EL (cell line): ENCODE data around the gene SHQ1.
"Not testable (repeated sequence)": the region's sequence is repeated elsewhere in the genome, so short reads cannot be mapped to it uniquely, and the experiment has no call there.

ENCODE experiments used
- DNase-seq: peaks from one replicate; pipeline ENCODE4 v3.0.0-alpha.2; 2016

Gene SHQ1

DNA sequence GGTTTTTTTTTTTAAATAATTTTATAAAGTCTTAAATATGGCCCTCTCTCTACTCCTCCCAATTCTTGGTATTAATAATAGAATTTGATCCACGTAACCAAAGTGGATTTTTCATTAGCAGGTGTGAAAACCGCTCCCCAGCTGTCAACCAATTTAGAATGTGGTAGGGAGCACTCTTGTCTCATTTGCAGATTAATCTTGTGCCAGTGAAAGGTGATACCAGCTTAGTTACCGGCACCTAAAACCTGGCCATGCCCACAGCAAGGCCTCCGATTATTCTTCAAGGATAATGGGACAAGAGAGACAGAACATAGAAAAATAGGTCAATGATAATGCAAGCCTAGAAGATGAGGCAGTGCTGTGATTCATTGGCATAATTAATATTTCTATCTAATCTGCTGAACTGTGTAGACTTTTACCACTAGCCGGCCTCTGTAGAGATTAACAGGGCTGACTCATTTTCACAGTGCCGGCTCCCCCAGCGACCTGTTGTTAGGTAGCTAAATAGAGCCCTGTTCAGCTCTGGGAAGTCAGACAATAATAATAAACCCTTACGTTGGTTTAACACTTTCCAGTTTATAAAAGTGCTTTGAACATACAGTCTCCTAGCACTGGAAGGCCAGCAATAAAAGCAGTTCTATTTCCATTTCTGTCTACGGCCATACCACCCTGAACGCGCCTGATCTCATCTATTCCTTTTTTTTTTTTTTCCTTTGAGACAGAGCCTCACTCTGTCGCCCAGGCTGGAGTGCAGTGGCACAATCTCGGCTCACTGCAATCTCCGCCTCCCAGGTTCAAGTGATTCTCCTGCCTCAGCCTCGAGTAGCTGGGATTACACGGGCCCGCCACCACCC lies 102.9 kb downstream of the SHQ1 start:
- DNase-seq = no peak

DNA sequence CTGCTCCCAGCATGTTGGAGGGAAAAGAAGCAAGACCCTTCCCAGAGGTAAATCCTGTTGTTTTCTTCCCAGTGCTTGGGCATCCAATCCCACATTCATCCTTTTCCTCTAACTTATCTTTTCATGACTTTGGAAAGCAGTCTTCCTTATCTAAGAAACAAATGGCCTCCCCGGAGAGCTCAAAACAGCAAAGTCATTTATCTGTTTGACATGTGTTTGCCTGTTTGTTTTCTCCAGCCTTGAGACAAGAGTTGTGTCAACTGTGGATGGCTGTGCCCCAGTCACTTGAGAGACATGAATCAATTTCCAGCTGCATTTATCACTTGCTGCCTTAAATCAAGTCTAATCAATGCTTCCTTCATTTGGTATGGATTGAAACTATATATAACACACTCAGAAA lies 103.9 kb downstream of the SHQ1 start:
- DNase-seq = no peak

- DNase-seq = peak; percentile 37
These were observed 108.4 kb downstream of the SHQ1 start for GRCh38 chr3:72739531-72740466.

GRCh38 chr3:72738752-72739530 lies 109.3 kb downstream of the SHQ1 start:
- DNase-seq = peak; percentile 30

DNA sequence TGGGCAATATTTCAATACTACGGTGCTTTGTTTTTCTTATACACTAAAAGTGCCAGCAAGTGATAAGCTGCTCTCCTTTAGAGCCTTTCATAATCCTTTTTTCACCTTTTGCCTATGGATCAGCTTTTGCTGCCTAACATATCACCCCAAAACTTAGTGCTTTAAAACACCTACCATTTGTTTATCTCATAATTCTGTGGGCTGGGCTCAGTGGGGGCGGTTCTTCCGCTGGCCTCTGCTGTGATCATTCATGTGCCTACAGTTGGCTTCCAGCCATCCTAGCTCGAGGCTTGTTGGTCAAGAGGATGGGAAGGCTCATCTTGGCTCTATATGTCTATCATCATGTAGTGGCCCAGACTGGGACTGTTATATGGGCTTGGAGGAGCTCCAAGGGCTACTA lies 113.2 kb downstream of the SHQ1 start:
- not testable (repeated sequence) for DNase-seq

GRCh38 chr3:72733676-72734075 lies 114.6 kb downstream of the SHQ1 start:
- no peak for DNase-seq

DNA sequence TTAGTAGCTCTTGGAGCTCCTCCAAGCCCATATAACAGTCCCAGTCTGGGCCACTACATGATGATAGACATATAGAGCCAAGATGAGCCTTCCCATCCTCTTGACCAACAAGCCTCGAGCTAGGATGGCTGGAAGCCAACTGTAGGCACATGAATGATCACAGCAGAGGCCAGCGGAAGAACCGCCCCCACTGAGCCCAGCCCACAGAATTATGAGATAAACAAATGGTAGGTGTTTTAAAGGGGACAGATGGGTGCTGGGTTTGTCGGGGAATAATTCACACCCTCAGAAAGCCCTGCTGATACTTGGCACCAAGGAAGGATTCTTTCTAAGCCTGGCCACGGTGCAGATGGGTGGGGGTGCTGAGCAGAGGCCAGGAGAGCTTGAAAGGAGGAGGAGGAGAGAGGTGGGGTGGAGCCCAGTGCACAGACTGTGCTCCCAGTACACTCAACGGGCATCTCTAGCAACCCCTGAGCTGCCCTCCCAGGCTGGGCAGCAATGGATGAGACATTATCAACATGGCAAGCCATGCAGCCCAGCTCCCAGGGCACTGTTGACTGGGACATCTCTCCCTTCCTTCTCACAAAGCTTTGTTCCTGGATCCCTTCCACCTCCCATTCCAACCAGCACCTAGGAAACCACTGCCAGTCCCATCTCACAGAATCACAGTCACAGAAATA lies 115.4 kb downstream of the SHQ1 start:
- not testable (repeated sequence) for DNase-seq

DNA sequence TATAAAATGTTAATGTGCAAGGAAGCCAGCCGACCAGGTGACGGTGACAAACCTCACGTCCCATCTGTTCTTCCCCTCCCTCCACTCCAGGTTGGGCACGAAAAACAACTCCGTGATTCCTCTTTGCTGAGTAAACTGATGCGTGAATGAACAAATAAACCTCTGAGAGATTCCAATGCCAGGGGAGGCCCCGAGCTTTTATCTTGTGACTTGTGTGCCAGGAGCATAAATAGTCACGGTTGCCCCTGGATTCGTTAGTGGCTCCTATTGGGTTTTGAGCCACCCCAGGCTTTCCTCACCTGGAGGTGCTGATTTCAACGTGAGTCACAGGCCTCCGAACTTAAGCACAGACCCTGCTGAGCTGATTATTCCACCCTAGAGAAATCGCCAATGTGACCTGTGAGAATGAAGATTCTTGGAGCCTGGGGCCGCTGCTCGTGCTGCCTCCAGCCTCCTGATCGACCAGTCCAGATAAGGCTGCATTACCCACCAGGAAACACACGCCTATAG lies 119.2 kb downstream of the SHQ1 start:
- no peak for DNase-seq

DNA sequence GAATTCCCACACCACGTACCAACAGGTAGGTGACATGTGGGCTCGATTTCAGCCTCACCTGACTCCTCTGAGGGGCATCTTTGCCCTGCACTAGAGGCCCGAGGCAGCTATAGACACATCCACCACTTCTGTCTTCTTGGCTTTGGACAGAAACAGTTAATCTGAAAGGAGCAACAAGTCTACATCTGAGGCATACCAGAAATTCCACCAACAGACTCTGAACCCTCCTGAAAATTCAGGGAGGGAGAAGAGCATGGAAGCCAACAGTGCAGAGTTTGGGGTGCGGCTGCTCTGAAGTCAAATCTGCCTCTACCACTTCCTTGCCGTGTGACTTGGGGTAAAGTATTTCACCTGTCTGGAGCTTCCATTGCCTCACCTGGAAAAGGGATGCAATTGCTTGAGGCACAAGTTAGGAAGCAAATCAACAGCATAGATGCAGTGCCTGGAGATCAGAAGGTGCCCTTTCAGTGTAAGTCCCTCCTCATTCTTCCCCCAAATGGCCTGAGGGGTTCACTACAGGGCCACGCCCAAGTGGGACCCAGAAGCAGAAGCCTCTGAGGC lies 119.8 kb downstream of the SHQ1 start:
- no peak for DNase-seq

DNA sequence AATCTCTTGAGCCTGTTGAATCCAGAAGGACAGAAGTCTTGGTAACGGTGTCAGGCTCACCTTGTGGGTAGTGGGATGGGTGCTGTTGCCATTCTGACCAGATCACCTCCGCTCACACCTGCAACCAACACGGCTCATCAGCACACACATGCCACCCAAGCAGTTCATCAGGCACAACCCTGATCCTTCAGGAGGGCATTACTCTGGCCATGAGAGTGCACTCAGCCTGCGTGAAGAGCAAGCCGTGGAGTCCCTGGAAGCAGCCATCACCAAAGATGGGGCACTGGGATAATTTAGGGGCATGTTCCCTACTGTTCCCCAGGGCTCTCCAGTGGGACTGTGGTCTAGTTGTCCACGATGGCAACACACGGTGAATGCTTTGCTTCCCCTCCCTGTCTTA lies 120.5 kb downstream of the SHQ1 start:
- no peak for DNase-seq

- DNase-seq = no peak
These were observed 121.1 kb downstream of the SHQ1 start for GRCh38 chr3:72727172-72727571.

DNA sequence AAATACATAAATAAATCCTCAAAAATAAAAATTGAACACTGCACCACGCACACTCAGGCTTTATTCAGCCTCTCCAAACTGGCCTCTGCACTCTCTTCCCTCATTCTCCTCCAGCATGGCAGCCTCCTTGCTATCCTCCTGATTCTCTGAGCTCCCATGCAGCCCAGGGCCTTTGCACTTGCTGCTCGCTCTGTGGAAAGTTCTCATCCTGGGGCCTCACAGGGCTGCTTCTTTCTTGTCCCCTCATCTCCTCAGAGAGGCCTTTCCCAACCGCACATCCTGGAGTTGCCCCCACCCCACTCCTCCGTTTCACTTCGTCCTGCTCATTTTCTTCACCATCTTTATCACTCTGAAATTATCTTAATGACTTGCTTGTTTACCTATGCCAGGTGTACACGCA lies 123.0 kb downstream of the SHQ1 start:
- DNase-seq = no peak

DNA sequence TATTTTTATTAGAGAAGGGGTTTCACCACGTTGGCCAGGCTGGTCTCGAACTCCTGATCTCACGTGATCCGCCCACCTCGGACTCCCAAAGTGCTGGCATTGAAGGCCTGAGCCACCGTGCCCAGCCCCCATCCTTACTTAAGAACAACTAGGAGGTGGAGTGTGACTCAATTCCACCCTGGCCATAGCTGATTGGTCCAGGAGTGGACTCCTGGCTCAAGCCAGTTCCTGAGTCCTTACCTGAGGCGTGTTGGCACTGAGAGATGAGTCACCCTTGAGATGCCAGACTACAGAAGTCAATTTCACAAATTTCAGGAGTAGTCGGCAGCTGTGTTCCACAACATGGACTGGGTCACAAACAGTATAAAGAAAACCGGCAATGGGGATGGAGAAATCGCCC lies 124.2 kb downstream of the SHQ1 start:
- no peak for DNase-seq

- DNase-seq = peak; percentile 70
These were observed 125.1 kb downstream of the SHQ1 start for GRCh38 chr3:72722930-72723726.

- DNase-seq = no peak
These were observed 126.4 kb downstream of the SHQ1 start for GRCh38 chr3:72721683-72722381.

- DNase-seq = no peak
These were observed 127.7 kb downstream of the SHQ1 start for GRCh38 chr3:72720566-72720965.

GRCh38 chr3:72719137-72719536 lies 129.1 kb downstream of the SHQ1 start:
- DNase-seq = no peak

DNA sequence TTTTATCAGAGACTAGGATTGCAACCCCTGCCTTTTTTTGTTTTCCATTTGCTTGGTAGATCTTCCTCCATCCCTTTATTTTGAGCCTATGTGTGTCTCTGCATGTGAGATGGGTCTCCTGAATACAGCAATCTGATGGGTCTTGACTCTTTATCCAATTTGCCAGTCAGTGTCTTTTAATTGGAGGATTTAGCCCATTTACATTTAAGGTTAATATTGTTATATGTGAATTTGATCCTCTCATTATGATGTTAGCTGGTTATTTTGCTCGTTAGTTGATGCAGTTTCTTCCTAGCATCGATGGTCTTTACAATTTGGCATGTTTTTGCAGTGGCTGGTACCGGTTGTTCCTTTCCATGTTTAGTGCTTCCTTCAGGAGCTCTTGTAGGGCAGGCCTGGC lies 134.1 kb downstream of the SHQ1 start:
- DNase-seq = not testable (repeated sequence)

DNA sequence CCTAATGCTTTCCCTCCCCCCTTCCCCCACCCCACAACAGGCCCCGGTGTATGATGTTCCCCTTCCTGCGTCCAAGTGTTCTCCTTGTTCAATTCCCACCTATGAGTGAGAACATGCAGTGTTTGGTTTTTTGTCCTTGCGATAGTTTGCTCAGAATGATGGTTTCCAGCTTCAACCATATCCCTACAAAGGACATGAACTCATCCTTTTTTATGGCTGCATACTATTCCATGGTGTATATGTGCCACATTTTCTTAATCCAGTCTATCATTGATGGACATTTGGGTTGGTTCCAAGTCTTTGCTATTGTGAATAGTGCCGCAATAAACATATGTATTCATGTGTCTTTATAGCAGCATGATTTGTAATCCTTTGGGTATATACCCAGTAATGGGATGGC lies 137.8 kb downstream of the SHQ1 start:
- DNase-seq = not testable (repeated sequence)

DNA sequence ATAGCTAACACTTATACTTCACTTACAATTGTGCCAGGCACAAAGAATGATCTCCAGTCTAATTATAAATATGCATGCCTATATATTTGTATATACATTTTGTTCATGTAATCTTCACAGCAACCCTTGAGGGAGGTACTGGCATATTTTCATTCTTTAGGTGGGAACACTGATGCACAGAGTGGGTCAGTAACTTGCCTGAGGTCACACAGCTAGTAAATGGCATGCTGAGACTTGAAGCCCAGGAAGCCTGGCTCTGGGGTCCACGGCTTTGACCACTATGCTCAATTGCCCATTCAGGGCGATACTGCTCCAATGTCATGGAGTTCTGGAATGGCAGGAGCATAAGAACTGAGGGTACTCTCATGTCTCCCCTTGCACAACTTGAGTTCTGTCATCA lies 139.8 kb downstream of the SHQ1 start:
- DNase-seq = no peak
